ENCODE results near the gene MAGI2.

Gene MAGI2

GRCh38 chr7:78345293-78345911, 1108.1 kb downstream of the MAGI2 start:
- Histone ChIP-seq H3K27me3 (ENCODE audit: low read length) (no peaks in the 10 kb centered on the region), H3K36me3 (ENCODE audit: low read length) (no peaks in the 10 kb centered on the region), H4K20me1 (ENCODE audit: low read depth, low read length) (no peaks in the 10 kb centered on the region), H3K79me2 (ENCODE audit: insufficient read depth, low read length) (no peaks in the 10 kb centered on the region), H3K9ac (ENCODE audit: low read length) (no peak overlapping the region), H3K9me2 (replicated peaks; ENCODE audit: insufficient read depth, low read length) (no peaks in the 10 kb centered on the region), H3K9me3 (ENCODE audit: insufficient read depth, low read length) (no peaks in the 10 kb centered on the region), H2AFZ (ENCODE audit: low read depth, low read length, severe bottlenecking) (no peak overlapping the region), H3K4me2 (ENCODE audit: low read depth, low read length, poor library complexity, severe bottlenecking) (no peak overlapping the region), H3K27ac (ENCODE audit: low read depth, low read length) (no peak overlapping the region), H3F3A (ENCODE audit: insufficient read depth) (no peaks in the 10 kb centered on the region), H3K4me3 (ENCODE audit: insufficient read depth, low read length, poor library complexity, severe bottlenecking) (no peak overlapping the region)
- TF ChIP-seq EZH2phosphoT487 (conservative IDR thresholded peaks at IDR 0.05; ENCODE audit: low read length) (no peak), CTCF (IDR thresholded peaks at IDR 0.05; ENCODE audit: insufficient read depth, low read length, poor library complexity, severe bottlenecking) (no peak)

GRCh38 chr7:78334426-78334825, 1119.0 kb downstream of the MAGI2 start:
- Histone ChIP-seq H3K79me2 (ENCODE audit: insufficient read depth, low read length) (no peaks in the 10 kb centered on the region), H3K27ac (ENCODE audit: low read depth, low read length) (no peak overlapping the region), H3K27me3 (ENCODE audit: low read length) (no peaks in the 10 kb centered on the region), H4K20me1 (ENCODE audit: low read depth, low read length) (no peaks in the 10 kb centered on the region), H3K4me3 (ENCODE audit: insufficient read depth, low read length, poor library complexity, severe bottlenecking) (no peak overlapping the region), H3K9ac (ENCODE audit: low read length) (no peak overlapping the region), H3F3A (ENCODE audit: insufficient read depth) (no peaks in the 10 kb centered on the region), H2AFZ (ENCODE audit: low read depth, low read length, severe bottlenecking) (no peak overlapping the region), H3K4me2 (ENCODE audit: low read depth, low read length, poor library complexity, severe bottlenecking) (no peak overlapping the region), H3K36me3 (ENCODE audit: low read length) (no peaks in the 10 kb centered on the region), H3K9me3 (ENCODE audit: insufficient read depth, low read length) (no peaks in the 10 kb centered on the region), H3K9me2 (replicated peaks; ENCODE audit: insufficient read depth, low read length) (no peaks in the 10 kb centered on the region)
- TF ChIP-seq CTCF (IDR thresholded peaks at IDR 0.05; ENCODE audit: insufficient read depth, low read length, poor library complexity, severe bottlenecking) (no peak), EZH2phosphoT487 (conservative IDR thresholded peaks at IDR 0.05; ENCODE audit: low read length) (no peak)

GRCh38 chr7:78333530-78334425, 1119.7 kb downstream of the MAGI2 start:
- Histone ChIP-seq H3K36me3 (ENCODE audit: low read length) (no peaks in the 10 kb centered on the region), H3K4me2 (ENCODE audit: low read depth, low read length, poor library complexity, severe bottlenecking) (no peak overlapping the region), H3K9ac (ENCODE audit: low read length) (no peak overlapping the region), H3K79me2 (ENCODE audit: insufficient read depth, low read length) (no peaks in the 10 kb centered on the region), H3F3A (ENCODE audit: insufficient read depth) (no peaks in the 10 kb centered on the region), H3K9me3 (ENCODE audit: insufficient read depth, low read length) (no peaks in the 10 kb centered on the region), H2AFZ (ENCODE audit: low read depth, low read length, severe bottlenecking) (no peak overlapping the region), H3K27me3 (ENCODE audit: low read length) (no peaks in the 10 kb centered on the region), H3K27ac (ENCODE audit: low read depth, low read length) (no peak overlapping the region), H3K4me3 (ENCODE audit: insufficient read depth, low read length, poor library complexity, severe bottlenecking) (no peak overlapping the region), H4K20me1 (ENCODE audit: low read depth, low read length) (no peaks in the 10 kb centered on the region), H3K9me2 (replicated peaks; ENCODE audit: insufficient read depth, low read length) (no peaks in the 10 kb centered on the region)
- TF ChIP-seq CTCF (IDR thresholded peaks at IDR 0.05; ENCODE audit: insufficient read depth, low read length, poor library complexity, severe bottlenecking) (no peak), EZH2phosphoT487 (conservative IDR thresholded peaks at IDR 0.05; ENCODE audit: low read length) (no peak)
